ENCODE results near the gene DOK5.

The DOK5 gene

DNA sequence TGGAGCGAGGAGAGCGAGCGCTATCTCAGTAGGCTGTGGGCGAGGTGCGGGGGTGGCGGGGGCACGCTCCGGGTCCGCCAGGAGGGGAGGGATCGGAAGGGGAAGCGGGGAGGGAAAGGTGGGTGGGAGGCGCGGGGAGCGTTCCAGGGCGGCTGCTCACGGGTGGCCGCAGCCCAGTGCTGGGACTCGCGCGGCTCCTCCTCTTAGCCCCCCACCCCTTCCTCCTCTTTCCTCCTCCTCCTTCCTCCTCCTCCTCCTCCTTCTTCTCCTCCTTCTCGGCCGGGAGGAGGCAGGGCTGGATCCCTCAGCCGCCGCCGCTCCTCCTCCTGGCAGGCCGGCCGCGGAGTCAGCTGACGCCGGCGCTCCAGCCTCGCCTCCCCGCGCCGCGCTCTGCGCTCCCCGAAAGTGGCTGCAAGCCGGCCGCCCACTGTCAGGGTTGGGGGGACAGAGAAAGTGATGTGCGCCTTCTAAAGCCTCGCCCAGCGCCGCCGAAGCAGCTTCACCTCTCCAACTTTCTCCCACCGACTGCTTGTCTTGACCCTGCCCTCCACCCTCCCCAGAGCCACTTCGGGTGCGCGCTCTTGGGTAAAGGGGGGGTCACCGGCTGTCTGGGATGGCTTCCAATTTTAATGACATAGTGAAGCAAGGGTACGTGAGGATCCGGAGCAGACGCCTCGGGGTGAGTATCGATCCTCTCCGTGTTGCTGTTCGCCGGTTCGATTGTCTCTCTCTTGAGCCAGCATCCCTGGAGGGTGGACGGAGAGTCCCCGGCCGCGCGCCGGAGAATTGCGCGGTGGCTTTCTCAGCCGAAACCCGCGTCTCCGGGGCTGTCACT is at the start of gene DOK5:
DOK5 (plus strand) TSS at position 260 of the 835 bp plus-strand sequence; CDS start at position 614, 354 bp downstream.
- peak; percentile 64 for DNase-seq (ENCODE audit: low read depth)
- TF ChIP-seq, protein P1, sequence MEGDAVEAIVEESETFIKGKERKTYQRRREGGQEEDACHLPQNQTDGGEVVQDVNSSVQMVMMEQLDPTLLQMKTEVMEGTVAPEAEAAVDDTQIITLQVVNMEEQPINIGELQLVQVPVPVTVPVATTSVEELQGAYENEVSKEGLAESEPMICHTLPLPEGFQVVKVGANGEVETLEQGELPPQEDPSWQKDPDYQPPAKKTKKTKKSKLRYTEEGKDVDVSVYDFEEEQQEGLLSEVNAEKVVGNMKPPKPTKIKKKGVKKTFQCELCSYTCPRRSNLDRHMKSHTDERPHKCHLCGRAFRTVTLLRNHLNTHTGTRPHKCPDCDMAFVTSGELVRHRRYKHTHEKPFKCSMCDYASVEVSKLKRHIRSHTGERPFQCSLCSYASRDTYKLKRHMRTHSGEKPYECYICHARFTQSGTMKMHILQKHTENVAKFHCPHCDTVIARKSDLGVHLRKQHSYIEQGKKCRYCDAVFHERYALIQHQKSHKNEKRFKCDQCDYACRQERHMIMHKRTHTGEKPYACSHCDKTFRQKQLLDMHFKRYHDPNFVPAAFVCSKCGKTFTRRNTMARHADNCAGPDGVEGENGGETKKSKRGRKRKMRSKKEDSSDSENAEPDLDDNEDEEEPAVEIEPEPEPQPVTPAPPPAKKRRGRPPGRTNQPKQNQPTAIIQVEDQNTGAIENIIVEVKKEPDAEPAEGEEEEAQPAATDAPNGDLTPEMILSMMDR (IDR thresholded peaks at IDR 0.05; ENCODE audit: low read length, missing control alignments): no peak
- peak within 1 kb of the TSS; percentile 75 for H3K4me3 ChIP-seq (replicated peaks; ENCODE audit: low read depth, low read length)

DNA sequence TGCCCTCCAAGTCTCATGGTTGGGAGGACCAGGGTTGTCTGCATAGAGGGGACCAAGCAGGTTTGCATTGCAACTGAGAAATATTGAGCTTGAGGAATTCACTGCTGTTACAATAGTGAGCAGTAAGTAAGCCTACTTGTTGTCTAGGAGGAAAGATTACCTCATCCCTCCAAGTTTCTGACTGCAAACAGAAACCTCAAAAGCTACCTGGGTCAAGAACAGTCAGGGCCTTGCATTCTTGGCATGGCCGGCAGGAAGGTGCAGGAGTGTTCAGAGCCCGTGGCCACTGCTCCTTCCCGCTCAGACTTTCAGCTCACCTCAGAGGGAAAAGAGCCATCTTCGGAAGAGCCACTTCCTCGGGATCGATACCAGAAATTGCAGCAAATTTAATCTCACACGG is 46.0 kb upstream of the DOK5 start:
- TF ChIP-seq, protein P1 (IDR thresholded peaks at IDR 0.05; ENCODE audit: low read length, missing control alignments): no peak
- DNase-seq (ENCODE audit: low read depth): no peak
- H3K4me3 ChIP-seq (replicated peaks; ENCODE audit: low read depth, low read length): no peak overlapping the region

DNA sequence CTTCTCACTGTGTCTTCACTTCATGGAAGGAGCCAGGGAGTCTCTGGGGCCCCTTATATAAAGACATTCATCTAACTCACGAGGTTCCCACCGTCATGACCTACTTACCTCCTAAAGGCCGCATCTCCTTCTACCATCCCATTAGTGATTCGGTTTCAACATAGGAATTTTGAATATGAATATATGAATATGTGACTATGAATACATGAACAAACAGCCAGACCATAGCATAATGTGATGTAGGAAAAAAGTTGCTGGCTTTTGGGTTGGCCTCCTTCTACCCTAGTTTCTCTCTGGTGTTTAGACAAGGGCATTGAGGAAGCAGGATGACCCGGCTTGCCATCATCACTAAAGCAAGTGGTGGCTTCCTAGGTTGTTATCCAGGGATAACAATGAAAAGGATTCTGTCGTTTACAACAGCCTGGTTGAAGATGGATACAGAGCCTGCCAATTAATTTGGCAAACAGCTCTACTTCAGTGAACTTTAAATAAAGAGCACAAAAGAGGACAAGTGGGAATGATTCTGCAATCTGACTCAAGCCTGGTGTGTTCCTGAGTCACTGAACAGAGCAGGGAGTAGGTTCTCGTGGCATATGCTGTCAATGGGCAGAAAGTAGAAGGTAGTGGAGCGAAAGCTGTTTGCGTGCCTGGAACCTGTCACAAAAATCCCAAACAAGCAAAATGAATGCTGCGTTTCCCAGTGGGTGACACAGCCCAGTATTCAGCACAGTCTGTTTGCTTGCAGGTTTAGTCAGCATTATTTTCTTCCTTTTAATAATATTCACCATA is 44.0 kb upstream of the DOK5 start:
- DNase-seq (ENCODE audit: low read depth): no peak
- TF ChIP-seq, protein P1 (IDR thresholded peaks at IDR 0.05; ENCODE audit: low read length, missing control alignments): no peak
- H3K4me3 ChIP-seq (replicated peaks; ENCODE audit: low read depth, low read length): no peak overlapping the region

DNA sequence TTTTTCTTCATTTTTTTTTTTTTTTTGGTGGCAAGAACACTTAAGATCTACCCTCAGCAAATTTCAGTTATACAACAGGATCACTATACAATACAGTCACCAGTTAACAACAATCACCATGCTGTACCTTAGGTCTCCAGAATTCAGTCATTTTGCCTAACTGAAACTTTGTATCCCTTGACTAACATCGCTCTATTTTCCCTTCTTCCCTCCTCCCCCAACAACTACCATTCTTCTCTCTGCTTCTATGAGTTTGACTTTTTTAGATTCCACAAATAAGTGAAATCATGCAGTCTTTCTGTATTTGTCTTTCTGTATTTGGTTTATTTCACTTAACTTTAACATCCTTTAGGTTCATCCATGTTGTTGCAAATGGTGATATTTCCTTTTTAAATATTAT is 42.4 kb upstream of the DOK5 start:
- TF ChIP-seq, protein P1 (IDR thresholded peaks at IDR 0.05; ENCODE audit: low read length, missing control alignments): no peak
- no peak for DNase-seq (ENCODE audit: low read depth)

DNA sequence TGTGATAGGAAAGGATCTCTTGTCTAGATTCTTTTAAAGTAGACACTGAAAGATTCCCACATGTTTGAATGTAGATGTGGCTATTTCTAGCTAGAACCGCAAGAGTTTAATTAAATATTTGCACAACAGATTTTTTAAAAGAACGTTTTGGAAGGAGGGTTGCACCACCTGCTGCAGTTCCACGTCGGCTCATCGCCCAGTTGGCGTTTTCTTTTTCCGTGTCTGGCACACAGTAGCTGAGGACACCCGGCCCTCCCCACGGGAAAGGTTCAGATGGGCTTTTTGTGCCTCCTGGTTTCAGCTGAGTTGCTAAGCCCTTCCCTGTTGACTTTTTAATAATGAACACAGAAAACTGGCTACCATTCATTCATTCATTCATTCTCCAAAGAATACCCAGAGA is 41.8 kb upstream of the DOK5 start:
- DNase-seq (ENCODE audit: low read depth): no peak
- no peak overlapping the region for H3K4me3 ChIP-seq (replicated peaks; ENCODE audit: low read depth, low read length)
- TF ChIP-seq, protein P1 (IDR thresholded peaks at IDR 0.05; ENCODE audit: low read length, missing control alignments): no peak

More for the DNA sequence above, 42.4 kb upstream of the DOK5 start:
- no peak overlapping the region for H3K4me3 ChIP-seq (replicated peaks; ENCODE audit: low read depth, low read length)

DNA sequence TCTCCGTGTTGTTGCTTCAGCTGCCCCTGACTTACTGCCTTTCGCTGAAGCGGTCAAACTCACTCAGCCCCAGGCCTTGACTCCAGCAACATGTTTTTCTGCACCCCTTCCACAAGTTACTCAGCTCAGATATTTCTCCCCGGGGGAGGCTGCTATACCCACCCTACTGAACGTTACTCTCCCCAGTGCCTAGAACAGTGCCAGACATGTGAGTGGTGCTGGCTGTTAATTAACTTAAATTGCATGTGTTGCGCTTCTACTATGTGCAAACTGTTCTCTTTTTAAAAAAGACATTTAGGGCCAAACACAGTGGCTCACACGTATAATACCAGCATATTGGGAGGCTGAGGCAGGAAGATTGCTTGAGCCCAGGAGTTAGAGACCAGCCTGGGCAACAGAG is 41.2 kb upstream of the DOK5 start:
- no peak for DNase-seq (ENCODE audit: low read depth)
- TF ChIP-seq, protein P1 (IDR thresholded peaks at IDR 0.05; ENCODE audit: low read length, missing control alignments): no peak
- H3K4me3 ChIP-seq (replicated peaks; ENCODE audit: low read depth, low read length): no peak overlapping the region
